ENCODE data around the gene ATRN.
A peak's percentile ranks its signal among the peaks of the same experiment; 100 is the strongest.
"Not testable (repeated sequence)": the region's sequence is repeated elsewhere in the genome, so short reads cannot be mapped to it uniquely, and the experiment has no call there.

ATRN gene

DNA sequence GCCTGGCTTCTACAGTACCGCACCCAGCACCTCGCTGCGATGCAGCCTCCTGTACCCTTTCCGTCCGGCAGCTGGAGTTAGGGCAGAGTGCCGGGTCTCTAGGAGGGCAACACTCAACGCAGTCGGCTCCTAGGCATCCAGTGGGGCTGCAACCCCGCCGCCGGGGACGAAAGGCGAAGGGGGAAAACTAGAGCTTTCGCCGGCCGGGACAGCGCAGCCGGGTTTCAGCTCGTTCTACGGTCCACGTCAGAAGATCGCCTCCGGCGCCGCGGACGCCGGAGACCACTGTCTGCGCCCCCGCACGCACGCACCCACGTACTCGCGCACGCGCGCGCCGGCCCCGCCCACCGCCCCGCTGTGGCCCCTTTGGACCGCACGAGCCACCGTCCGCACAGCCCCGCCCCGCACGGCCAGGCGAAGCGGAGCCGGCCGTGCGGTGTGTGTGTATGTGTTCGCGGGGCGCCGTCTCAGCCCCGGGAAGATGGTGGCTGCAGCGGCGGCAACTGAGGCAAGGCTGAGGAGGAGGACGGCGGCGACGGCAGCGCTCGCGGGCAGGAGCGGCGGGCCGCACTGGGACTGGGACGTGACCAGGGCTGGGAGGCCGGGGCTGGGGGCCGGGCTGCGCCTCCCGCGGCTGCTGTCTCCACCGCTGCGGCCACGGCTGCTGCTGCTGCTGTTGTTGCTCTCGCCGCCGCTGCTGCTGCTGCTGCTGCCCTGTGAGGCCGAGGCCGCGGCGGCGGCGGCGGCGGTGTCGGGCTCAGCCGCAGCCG lies at the start of gene ATRN:
Gene ATRN (plus strand): TSS at position 392 of the 770 bp plus-strand sequence. CDS start 90 bp downstream, at position 482.
- DNase-seq: peak; percentile 94

DNA sequence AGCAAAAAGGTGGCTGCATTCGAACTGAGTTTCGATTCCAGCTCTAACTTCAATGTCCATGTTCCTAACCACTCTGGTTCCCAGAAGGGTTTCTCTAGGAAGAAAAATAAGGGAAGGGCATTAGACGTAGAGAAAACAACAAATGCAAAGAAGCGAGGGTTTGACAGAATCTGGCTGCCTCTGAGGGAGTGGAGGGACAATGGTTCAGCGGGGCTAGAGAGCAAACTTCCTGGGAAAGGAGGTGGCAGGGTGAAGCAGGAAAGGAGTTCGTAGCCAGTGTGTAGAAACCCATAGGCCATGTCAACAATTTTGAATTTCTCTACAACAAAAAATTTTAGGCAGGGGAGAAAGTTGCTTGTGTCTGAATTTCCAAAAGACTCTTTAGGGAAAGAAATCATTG lies 48.8 kb upstream of the ATRN start:
- DNase-seq: no peak

DNA sequence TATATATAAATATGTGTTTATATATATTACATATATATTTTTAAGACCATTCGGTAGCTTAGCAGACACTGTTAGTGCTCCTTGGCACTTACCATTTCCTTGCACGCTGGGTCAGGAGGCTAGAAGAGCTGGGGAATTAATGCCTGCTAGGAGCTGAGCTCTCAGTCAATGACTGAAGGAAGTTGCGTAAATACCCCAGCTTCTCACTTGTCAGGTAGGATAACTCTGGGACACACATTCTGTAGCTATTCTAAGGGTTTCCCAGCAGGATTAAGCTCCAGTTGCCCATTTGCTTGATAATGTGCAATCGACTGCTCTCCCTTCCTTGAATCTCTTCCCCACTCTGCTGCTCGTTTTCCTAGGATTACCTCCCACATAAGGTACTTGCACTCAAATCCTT lies 47.7 kb upstream of the ATRN start:
- DNase-seq: no peak

DNA sequence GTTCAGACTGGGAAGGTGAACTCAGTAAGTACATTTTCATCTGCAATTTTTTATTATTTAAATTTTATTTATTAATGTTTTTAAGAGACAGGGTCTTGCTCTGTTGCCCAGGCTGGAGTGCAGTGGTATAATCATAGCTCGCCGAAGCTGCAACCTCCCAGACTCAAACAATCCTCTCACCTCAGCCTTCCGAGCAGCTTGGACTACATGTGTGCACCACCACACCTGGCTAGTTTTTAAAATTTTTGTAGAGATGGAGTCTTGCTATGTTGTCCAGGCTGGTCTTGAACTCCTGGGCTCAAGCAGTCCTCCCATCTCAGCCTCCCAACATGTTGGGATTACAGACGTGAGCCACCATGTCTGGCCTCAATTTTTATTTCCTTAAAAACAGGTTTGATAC lies 44.1 kb upstream of the ATRN start:
- not testable (repeated sequence) for DNase-seq

DNA sequence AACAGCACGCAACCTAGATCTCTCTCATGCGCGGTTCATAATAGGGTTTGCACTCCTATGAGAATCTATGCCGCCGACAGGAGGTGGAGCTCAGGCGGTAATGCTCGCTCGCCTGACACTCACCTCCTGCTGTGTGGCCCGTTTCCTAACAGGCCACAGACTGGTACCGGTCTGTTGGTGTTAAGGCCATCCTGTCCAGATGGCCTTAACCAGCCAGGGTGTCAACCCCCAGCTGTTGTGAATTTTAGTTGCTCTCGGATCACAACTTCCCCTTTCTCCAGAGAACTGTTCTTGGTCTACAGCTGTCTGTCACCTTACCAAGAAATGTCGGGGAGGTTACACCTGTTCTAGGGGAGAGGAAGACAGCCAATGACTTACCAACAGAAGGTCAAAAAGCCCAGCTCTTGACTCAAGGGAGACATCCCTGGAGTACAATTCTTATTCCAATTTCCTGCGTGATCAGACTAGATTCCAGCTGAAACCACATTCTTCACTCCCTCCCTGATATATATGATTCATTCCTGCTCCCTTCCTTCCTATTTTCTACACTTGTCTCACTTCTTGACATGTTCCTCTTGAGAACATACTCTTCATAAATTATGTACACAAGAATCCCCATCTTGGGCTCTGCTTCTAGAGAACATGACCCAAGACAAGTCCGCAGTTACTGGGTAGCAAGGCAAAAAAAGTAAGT lies 40.3 kb upstream of the ATRN start:
- DNase-seq: no peak

DNA sequence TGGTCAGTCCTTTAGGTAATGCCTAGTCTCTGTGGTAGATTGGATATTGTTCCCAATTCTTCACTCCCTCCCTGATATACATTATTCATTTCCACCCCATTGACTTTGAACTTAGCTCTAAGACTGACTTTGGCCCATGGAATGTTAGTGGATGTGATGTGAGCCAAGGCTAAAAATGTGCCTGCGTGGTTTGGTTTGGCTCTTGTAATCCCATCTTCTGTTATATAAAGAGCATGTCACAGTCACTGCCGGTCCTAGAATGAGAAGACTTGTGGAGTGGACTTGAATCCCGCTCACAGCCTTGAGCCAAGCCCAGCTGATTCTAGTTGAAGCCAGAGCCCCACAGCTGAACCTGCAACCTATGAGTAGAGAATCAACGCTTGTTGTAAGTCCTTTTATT lies 39.7 kb upstream of the ATRN start:
- DNase-seq: no peak

DNA sequence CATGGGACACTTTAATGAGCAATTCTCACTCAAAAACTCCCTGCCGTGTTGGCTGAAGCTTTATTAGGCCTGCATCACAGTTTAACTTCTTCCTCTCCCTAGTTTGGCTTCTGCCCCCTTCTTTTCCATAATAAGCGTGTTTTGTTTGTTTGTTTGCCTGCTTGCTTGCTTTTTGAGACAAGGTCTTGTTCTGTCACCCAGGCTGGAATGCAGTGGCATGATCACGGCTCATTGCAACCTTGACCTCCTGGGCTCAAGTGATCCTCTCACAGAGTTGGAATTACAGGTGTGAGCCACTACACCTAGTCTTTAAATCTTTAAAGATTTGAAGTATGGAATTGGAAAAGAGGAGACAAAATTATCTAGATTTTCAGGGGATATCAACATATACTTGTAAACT lies 38.0 kb upstream of the ATRN start:
- no peak for DNase-seq

DNA sequence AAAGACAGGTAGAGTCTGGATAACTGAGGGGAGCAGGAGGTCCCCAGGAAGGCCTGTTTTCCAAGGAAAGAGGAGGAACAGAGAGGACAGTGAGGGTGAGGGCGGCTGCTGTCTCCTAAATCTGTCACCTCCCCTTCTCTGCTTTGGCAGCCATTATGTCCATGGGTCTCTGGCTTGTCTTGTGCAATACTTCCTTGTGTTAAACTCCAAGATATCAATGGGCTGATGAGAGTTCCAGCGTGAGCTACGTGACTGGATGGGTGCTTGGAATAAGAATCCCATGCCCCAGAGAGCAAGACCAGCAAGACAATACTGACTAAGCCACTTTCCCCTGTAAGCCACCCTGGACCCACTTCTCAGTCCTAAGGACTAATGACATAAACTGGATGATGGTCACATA lies 37.1 kb upstream of the ATRN start:
- no peak for DNase-seq

DNA sequence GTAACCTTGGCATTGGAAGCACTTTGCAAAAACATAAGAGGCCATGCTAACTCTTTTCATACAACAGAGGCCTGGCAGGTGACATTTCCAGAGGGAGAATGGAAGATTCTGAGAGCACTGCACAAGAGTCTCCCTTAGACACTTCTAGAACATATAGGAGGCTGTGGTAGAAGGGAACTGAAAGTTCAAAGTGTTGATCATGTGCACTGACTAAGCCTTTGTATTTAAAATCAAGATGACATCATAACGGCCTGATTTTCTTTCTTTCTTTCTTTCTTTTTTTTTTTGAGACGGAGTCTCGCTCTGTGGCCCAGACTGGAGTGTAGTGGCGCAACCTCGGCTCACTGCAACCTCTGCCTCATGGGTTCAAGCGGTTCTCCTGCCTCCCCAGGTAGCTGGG lies 36.6 kb upstream of the ATRN start:
- DNase-seq: no peak

DNA sequence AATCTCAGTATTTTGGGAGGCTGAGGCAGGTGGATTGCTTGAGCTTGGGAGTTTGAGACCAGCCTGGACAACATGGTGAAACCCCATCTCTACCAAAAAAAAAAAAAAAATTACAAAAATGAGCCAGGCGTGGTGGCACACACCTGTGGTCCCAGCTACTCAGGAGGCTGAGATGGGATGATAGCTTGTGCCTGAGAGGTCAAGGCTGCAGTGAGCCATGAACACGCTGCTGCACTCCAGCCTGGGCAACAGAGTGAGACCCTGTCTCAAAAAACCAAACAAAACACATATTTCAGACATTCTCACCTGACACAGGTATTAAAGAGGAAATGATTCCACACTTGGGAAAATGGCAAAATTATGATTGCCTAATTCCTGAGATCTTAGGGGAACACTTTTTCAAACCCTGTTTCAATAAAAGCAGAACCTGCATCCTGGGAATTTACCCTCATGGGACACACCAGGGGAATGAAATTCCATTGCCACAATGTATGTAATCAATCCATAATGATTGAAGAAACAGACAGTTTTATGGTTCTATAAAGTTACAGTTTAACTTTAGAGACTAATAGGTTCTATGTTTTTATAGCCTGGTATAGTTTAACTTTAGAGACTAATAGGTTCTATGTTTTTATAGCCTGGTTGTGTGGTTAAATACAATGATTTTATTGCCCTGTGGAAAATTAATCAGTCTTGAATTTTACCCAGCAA lies 33.8 kb upstream of the ATRN start:
- DNase-seq: no peak

DNA sequence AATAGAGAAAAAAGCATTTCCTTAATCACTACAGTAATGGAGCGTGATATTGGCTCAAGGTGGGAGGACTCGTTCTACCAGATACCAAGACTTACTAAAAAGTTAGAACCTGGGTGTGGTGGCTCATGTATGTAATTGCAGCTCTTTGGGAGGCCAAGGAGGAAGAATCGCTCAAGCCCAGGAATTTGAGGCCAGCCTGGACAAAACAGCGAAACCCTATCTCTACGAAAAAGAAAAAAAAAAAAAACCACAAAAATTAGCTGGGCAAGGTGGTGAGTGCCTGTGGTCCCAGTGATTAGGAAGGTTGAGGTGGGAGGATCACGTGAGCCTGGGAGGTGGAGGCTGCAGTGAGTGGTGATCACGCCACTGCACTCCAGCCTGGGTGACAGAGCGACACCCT lies 24.0 kb upstream of the ATRN start:
- DNase-seq: no peak

DNA sequence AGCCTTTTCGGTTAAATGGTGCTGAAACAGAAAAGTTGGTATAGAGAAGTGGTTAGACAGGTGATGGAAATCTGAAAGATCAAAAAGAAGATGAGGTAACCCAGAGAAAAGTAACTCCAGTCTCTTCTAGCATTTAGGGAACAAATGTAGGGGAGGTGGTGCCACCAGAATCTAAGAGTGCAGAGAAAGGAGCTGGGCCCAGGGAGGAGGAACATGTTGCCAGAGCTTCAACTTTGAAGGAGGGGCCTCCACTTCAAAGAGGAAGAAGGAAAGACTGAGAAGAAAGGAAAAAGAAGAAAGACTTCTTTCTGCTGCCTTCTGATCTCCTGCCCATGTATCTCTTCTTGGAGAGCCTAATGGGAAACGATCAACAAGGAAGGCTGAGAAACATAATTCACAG lies 23.5 kb upstream of the ATRN start:
- DNase-seq: no peak

DNA sequence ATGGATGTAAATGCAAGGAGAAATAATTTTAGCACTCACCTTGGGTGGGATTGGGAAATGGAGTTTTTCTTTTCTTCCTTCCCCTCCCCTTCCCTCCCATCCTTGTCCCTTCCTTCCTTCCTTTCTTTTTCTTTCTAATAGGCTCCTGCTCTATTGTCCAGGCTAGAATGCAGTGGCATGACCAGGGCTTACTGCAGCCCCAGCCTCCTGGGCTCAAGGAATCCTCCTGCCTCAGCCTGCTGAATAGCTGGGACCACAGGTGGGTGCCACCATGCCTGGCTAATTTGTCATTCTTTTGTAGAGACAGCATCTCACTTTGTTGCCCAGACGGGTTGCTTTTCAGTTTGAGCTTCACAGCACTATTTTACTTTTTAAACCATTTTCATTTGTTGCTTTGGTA lies 21.5 kb upstream of the ATRN start:
- DNase-seq: no peak

DNA sequence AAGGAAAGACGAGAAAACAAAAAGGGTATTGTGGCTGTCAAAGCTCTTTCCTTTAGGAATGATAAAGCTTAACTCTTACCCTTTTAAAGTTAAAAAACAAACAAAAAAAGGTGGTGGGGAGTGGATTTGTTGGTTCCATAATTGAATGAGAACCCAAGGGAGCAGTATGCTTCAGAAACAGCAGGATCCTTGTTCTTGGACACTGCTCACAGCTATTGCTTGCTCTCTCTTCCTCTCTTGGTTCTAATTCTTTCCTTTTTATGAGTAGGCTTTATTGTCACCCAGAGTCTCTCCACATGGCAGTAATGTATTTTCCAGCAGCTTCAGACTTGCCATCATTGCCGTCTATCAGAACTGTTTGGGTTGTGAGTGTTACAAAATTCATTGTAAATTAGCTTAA lies 18.7 kb upstream of the ATRN start:
- DNase-seq: no peak

DNA sequence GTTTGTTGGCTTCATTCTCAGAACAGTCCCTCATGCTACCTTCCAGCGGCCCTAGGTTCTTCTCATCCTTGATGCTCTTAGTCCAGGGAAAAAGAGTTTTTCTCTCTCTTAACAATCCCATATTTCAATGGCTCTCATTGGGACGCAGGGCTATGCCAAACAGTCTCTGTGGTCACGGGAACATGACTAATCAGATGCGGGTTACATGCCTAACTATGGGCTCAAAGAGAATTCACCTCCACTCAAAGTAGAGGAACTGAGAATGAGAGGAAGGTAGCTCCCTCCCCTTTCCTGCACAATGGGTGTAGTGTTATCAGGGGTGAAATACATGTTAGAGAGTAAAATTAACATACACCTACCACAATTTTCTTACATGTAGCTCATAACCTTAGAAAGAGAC lies 18.1 kb upstream of the ATRN start:
- no peak for DNase-seq

DNA sequence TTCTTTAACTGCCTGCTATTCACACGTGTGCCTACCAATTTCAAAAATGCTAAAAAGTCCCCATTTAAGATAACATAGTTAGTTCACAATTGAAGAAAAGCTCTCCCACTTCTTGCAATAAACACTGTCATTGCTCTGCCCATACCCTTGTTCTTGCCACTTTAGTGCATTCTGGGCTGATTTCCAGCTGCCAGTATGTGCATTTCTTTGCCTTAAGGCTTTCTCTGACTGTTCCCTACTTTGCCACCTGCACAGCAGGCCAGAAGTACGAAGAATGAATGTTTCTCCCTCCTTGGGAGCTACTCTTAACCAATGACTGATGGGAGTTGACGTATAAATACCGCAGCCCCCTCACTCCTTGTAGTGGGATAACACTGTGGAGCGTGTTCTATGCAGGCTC lies 16.0 kb upstream of the ATRN start:
- no peak for DNase-seq

DNA sequence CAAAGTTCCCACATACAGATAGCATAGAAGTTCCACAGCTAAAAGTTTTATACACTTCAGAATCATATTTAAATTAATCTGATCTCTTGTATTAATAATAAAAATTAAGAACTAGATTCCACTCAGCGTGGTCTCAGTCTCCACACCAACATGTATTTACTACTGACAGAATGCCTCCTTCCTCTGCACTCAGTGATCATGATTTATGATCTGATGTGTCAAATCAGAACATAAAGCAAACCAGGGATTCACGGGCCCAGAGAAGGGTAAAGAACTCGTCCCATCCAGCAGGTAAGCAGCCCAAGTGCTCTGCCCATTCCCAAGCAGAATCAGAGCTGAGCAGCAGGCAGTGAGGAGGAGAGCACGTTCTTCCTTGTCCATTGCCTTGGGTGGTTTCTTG lies 14.2 kb upstream of the ATRN start:
- DNase-seq: no peak

DNA sequence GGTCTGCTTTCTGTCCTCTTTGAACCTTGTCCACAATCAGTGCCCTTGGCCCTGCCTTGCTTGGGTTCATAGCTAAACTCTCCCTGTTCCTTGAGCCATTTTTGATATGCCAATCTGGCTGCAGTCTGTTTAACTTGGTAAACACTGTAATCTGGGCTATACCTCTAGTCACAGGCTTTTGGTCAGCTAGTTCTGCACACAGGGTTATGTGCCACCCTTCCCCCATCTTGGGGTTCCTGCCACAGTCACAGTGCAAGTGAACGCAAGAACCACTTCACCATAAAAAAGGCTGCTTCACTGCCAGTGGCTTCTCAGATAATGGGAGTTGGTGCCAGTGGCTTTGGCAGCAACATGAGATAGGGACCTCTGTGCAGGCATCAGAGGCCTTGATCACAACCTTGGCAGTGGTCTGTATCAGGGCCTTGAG lies 10.9 kb upstream of the ATRN start:
- DNase-seq: no peak

DNA sequence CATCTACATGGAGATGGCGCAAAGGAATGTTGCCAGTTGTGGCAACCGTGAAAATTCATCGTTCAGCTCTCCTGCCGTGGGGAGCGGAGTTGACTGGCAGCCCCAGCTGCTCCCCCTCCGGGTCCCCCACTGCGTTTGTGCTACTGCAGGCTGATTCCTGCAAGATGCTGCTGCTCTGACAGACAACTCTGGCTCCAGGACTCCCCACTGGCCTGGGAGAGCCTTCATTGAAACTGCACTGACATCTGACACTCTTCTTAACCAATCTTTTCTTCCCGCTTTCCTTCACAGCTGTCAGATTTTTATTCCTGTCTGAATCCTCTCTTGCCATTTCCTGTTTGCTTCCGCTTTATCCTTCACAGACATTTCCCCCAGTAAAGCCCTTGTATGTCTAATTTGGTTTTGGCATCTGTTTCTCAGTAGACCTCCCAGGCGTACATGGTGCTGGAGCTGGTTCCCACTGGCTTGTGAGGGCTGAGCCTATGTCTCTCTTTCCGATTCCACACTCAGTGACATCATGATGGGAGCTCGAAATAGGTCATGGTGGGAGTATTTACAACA lies 9.5 kb upstream of the ATRN start:
- no peak for DNase-seq

DNA sequence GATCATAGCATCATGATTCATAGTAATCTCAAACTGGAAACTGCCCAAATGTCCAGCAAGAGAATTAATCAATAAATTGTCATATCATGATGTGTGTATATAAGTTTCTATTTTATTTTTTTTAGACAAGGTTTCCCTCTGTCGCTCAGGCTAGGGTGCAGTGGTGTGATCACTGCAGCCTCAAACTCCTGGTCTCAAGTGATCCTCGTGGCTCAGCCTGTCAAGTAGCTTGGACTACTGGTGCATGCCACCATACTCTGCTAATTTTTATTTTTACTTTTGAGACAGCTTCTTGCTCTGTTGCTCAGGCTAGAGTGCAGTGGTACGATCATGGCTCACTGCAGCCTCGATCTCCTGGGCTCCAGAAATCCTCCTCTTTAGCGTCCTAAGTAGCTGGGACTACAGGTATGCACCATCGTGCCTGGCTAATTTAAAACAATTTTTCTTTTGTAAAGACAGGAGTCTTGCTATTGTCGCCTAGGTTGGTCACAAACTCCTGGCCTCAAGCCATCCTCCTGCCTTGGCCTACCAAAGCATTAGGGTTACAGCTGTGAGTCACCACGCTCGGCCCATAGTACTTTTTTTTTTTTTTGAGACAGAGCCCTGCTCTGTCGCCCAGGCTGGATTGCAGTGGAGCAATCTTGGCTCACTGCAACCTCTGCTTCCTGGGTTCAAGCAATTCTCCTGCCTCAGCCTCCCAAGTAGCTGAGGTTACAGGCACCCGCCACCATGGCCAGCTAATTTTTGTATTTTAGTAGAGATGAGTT lies 8.7 kb upstream of the ATRN start:
- DNase-seq: no peak

DNA sequence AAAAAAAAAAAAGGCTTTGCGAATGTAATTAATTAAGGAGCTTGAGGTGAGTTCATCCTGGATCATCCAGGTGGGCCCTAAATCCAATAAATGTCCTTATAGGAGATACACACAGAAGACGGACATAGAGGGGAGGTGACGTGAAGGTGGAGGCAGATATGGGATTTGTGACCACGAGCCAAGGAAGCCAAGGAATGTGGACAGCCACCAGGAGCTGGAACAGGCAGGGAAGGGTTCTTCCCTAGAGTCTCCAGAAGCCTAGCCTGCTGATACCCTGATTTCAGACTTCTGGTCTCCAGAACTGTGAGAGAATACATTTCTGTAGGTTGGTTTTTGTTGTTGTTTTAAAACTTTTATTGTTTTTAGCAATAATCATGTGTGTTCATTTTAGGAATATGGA lies 6.7 kb upstream of the ATRN start:
- no peak for DNase-seq

DNA sequence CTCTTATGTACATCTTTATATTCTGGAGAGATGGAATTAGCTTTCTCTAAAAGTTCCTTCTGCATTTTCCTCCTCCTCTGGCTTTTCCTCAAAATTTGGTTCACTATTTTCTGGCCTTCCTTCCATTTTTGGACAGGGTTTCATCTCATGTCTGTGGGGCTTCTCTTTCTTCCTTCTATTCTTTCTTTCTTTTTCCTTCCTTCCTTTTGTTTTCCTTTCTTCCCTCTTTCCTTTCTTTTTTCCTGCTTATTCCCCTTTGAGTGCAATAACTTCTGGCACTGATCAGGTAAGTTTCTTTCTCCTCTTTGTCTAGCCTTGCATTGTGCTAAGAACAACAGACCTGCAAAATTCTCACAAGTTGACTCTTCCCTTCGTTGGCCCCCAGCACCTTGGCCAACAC lies 5.5 kb upstream of the ATRN start:
- DNase-seq: no peak

DNA sequence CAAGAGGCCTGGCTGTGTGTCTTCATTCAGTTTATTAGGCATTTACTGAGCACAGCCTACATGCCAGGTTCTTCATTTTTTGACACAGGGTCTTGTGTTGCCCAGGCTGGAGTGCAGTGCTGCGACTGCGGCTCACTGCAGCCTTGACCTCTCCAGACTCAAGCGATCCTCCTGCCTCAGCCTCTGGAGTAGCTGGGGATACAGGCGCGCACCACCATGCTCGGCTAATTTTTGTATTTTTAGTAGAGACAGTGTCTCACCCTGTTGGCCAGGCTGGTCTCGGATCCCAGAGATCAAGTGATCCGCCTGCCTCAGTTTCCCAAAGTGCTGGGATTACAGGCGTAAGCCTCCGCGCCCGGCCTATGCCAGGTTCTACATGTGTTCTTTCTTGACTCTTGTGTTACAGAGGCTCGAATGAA lies 601 bp upstream of the ATRN start:
- DNase-seq: no peak
